ENCODE measurements around the gene AFAP1.

DNA sequence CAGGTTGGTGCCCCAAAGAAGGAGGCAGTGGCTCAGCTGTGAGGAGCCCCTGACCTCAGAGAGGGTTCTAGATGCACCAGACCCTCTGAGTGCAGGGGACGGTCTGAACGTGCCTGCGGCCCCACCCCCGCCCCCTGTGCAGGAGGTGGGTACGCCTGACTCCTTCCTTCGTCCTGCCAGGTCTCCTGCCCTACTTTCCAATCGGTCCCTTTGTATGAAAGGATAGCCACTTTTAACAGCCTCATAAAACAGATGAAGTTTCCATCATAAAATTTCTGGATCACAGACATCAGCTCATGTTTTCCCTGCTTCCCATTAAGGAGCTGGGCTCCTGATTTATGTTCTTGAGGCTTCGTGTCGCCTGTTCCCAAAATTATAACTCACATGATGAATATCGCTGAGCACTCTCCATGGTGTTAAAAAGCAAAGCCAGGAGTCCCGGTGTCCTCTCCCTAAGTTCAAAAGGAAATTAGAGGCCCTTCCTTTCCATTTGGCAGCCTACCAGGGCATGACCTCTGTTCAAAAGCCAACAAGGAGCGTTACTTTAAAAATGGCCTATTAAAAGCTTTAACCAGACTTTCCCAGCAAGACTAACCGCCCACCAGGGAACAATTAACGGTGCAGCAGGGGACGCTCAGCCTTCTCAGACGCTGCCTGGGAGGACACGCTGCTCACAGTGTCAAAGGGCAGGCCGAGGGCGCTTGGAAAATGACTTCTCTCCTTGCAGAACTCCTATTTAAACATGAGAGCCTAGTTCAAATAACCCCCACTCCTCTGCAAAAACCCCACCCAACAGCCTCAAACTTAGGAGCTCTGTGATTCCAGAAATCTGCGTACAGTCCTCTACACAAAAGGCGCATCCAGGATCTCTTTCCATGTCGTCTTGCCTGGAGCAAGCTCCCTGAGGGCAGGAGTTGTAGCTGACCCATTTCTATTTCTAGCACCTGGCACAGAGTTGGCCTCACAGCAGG, 181.9 kb downstream of the AFAP1 start:
- TF ChIP-seq CTCF (conservative IDR thresholded peaks at IDR 0.05; ENCODE audit: low read length) (no peak), EZH2phosphoT487 (IDR thresholded peaks at IDR 0.05; ENCODE audit: borderline replicate concordance, low read depth, low read length) (no peak)
